SH-SY5Y (cell line): Measurements from ENCODE around the gene UBAP1.

ENCODE experiments used
- GATA2 ChIP-seq: IDR thresholded peaks from 2 replicates; pipeline ENCODE4 v1.6.1; 2011; ENCODE audit warnings: mild to moderate bottlenecking, low read depth, low read length
- GATA3 ChIP-seq: IDR thresholded peaks from 2 replicates; pipeline ENCODE4 v1.6.1; 2011; ENCODE audit warnings: low read depth, mild to moderate bottlenecking, low read length, moderate library complexity

Gene UBAP1

GRCh38 chr9:34178436-34179212 is at the start of gene UBAP1:
TSS of gene UBAP1 (plus strand) at chr9:34179043. CDS start at chr9:34220915, 41,872 bp downstream.
- TF ChIP-seq GATA2 (no peak), GATA3 (no peak)

GRCh38 chr9:34131571-34131970 is 47.3 kb upstream of the UBAP1 start:
- TF ChIP-seq GATA3 (no peak), GATA2 (no peak)

- TF ChIP-seq GATA3 (no peak), GATA2 (no peak)
Measured at GRCh38 chr9:34133436-34133949, 45.4 kb upstream of the UBAP1 start.

GRCh38 chr9:34134521-34134920 is 44.3 kb upstream of the UBAP1 start:
- TF ChIP-seq GATA2 (no peak), GATA3 (no peak)

GRCh38 chr9:34139477-34140146 is 39.2 kb upstream of the UBAP1 start:
- TF ChIP-seq GATA2 (no peak), GATA3 (no peak)

GRCh38 chr9:34140853-34141252 is 38.0 kb upstream of the UBAP1 start:
- no peak for TF ChIP-seq GATA2
- TF ChIP-seq GATA3, result no peak

- TF ChIP-seq GATA2, result no peak
- no peak for TF ChIP-seq GATA3
Measured at GRCh38 chr9:34143116-34143515, 35.7 kb upstream of the UBAP1 start.

- TF ChIP-seq GATA3, result no peak
- no peak for TF ChIP-seq GATA2
Measured at GRCh38 chr9:34145165-34145564, 33.7 kb upstream of the UBAP1 start.

GRCh38 chr9:34151398-34151797 is 27.4 kb upstream of the UBAP1 start:
- TF ChIP-seq GATA2 (no peak), GATA3 (no peak)

GRCh38 chr9:34154057-34154456 is 24.8 kb upstream of the UBAP1 start:
- TF ChIP-seq GATA3 (no peak), GATA2 (no peak)

- TF ChIP-seq GATA3, result no peak
- no peak for TF ChIP-seq GATA2
Measured at GRCh38 chr9:34157318-34157717, 21.5 kb upstream of the UBAP1 start.

- TF ChIP-seq GATA2 (no peak), GATA3 (no peak)
Measured at GRCh38 chr9:34157898-34158297, 20.9 kb upstream of the UBAP1 start.

GRCh38 chr9:34158362-34158869 is 20.4 kb upstream of the UBAP1 start:
- TF ChIP-seq GATA3 (no peak), GATA2 (no peak)

- TF ChIP-seq GATA2 (no peak), GATA3 (no peak)
Measured at GRCh38 chr9:34163434-34163833, 15.4 kb upstream of the UBAP1 start.

GRCh38 chr9:34169125-34169524 is 9.7 kb upstream of the UBAP1 start:
- TF ChIP-seq GATA2 (no peak), GATA3 (no peak)
